HL-60 (cell line): Measurements from ENCODE around the gene ZIC5.

Experiments used
- DNase-seq, 2 experiments: peaks; one replicate each; pipeline ENCODE4 v3.0.0-alpha.2; 2010 to 2020; ENCODE audit warnings: low read depth in 1 of 2, low spot score in 1 of 2
- H3K27ac ChIP-seq: fragments of 250-450 bp; sonication (Bioruptor Pico); replicated peaks from 2 replicates; pipeline ENCODE4 v1.5.1; 2020; ENCODE audit warnings: mild to moderate bottlenecking, moderate library complexity
- H3K27me3 ChIP-seq: fragments of 250-450 bp; sonication (Bioruptor Pico); 2 replicates; pipeline ENCODE4 v1.5.1; 2021; ENCODE audit warnings: mild to moderate bottlenecking, moderate library complexity; ENCODE audit not compliant: insufficient read depth, poor library complexity, severe bottlenecking
- H3K4me3 ChIP-seq: replicated peaks from 2 replicates; pipeline ENCODE4 v1.5.1; 2011; ENCODE audit warnings: mild to moderate bottlenecking, control low read depth, low read length; ENCODE audit not compliant: insufficient read depth
- CTCF ChIP-seq: IDR thresholded peaks from one replicate; pipeline ENCODE4 v1.5.1; 2011; ENCODE audit warnings: low read length, control low read depth, inconsistent platforms; ENCODE audit not compliant: insufficient read depth
- GABPA ChIP-seq: IDR thresholded peaks from 2 replicates; pipeline ENCODE4 v1.6.1; 2012; ENCODE audit warnings: low read depth
- POLR2AphosphoS5 ChIP-seq: IDR thresholded peaks from 2 replicates; pipeline ENCODE4 v1.6.1; 2012; ENCODE audit warnings: low read depth
- REST ChIP-seq: IDR thresholded peaks from 2 replicates; pipeline ENCODE4 v1.6.1; 2012; ENCODE audit warnings: low read depth; ENCODE audit not compliant: insufficient replicate concordance
- SPI1 ChIP-seq: IDR thresholded peaks from 2 replicates; pipeline ENCODE4 v1.6.1; 2012; ENCODE audit warnings: low read depth, mild to moderate bottlenecking, borderline replicate concordance

ZIC5 gene

GRCh38 chr13:99981735-99982035 lies 10.1 kb upstream of the ZIC5 start, which contains the start of gene ZIC2:
Gene ZIC2, plus strand, starts transcription at chr13:99981784. Its CDS starts 281 bp downstream, at chr13:99982065.
- no peak for TF ChIP-seq SPI1
- no peak for TF ChIP-seq REST
- no peak for TF ChIP-seq CTCF
- no peak for TF ChIP-seq GABPA
- no peak for TF ChIP-seq POLR2AphosphoS5
- Histone ChIP-seq H3K27me3 (peaks cover 80% of the 10 kb centered on the region), H3K4me3 (peak within 1 kb of the TSS; percentile 25), H3K27ac (no peak within 1 kb of the TSS)
- DNase-seq: no peak

- Histone ChIP-seq H3K27me3 (peaks cover 80% of the 10 kb centered on the region), H3K4me3 (peak overlapping the region; percentile 25), H3K27ac (no peak overlapping the region)
- TF ChIP-seq POLR2AphosphoS5 (no peak), REST (no peak)
- no peak for DNase-seq
Measured at GRCh38 chr13:99980824-99981734, 9.5 kb upstream of the ZIC5 start.

GRCh38 chr13:99980201-99980823 lies 8.7 kb upstream of the ZIC5 start:
- Histone ChIP-seq H3K27me3 (peaks cover 82% of the 10 kb centered on the region), H3K27ac (no peak overlapping the region), H3K4me3 (peak overlapping the region; percentile 25; the same call in 1 of the 2 replicates)
- TF ChIP-seq GABPA (no peak), CTCF (no peak), REST (no peak), SPI1 (no peak), POLR2AphosphoS5 (no peak)
- no peak for DNase-seq
